SK-N-SH (cell line): ENCODE measurements around the gene CD96.

Experiments
- CTCF ChIP-seq: fragments of 200-600 bp; sonication (generic); IDR thresholded peaks from 2 replicates; pipeline ENCODE4 v1.6.1; 2017; ENCODE audit warnings: antibody characterized with exemption, mild to moderate bottlenecking, moderate library complexity
- EP300 ChIP-seq, 2 experiments: IDR thresholded peaks; 2 replicates each; pipeline versions ENCODE4 v1.4.0 to v1.6.1; 2012; ENCODE audit warnings: borderline replicate concordance in 1 of 2, low read depth in 1 of 2, low read length in 1 of 2
- MXI1 ChIP-seq: IDR thresholded peaks from 2 replicates; pipeline ENCODE4 v1.6.1; 2012; ENCODE audit warnings: mild to moderate bottlenecking, low read depth, low read length, improper control_type of control experiment
- RAD21 ChIP-seq: IDR thresholded peaks from 2 replicates; pipeline ENCODE4 v1.6.1; 2012; ENCODE audit warnings: mild to moderate bottlenecking, low read length
- SMC3 ChIP-seq: IDR thresholded peaks from 2 replicates; pipeline ENCODE4 v1.6.1; 2012; ENCODE audit warnings: low read depth, low read length, improper control_type of control experiment

- no peak for TF ChIP-seq CTCF
- TF ChIP-seq SMC3 = no peak
- no peak for TF ChIP-seq RAD21
- no peak for TF ChIP-seq EP300 (IDR thresholded peaks at IDR 0.05; ENCODE audit: borderline replicate concordance in 1 of 2, low read depth in 1 of 2, low read length in 1 of 2)
- TF ChIP-seq MXI1 = no peak
Observed at GRCh38 chr3:111541911-111542483, at the start of gene CD96.
